NCI-H1930 (cell line): Measurements from ENCODE around the gene ELOB.
"Not testable (repeated sequence)": the region's sequence is repeated elsewhere in the genome, so short reads cannot be mapped to it uniquely, and the experiment has no call there.

Experiments
- DNase-seq, 2 experiments: peaks; one replicate each; lab custom pipeline; 2025; lab: John Stamatoyannopoulos, UW

The ELOB gene

DNA sequence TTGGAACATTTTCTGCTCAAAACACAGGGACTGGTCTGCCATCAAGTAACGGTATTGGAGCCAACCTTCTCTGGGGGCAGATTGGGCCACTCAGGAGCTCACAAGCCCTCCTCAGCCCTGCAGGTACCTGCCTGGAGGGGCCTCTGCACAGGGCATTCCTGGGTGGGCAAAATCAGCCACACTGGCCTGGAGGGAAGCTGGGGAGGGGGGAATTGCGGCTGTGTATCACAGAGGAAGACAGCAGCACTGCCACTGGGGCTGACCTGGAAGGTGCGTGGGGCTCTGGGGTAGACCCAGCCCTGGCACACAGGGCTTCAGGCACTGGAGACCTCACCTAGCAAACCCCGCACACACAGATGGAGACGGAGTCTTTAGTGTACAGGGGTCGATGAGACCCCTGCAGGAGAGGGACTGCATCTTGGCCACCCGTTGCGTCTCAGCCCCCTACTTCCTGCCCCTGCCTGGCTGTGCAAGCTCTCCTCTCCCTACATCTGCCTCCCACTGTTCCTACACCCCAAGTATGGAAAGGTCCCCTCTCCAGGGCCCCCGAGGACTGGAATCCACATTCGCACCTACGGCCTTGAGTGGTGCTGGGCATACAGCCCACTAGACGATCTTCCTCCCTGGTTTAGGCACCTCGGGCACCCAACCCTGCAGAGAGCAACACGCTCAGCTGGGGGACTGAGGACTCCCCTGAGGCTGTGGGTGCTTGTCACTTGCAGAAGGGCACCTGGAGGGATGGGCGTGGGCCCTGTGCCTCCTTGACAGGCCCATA lies 31.8 kb downstream of the ELOB start:
- no peak for DNase-seq

DNA sequence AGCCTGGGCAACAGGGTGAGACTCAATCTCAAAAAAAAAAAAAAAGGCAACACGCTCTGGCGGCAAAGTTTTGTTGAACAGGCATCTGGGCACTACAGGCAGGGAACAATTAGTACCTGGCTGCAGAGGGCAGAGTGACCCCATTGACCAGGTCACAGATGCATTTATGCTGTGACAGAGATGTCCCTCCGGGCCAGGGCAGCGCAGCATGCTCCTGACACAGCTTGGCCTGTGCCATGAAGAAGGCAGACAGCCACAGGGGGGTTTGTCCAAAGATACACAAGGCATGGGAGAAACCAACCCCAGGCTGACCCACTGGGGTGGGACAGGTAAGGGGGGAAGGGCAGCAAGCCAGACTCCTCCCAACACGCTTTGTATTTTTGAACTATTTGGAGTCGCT lies 32.4 kb downstream of the ELOB start:
- DNase-seq: no peak

DNA sequence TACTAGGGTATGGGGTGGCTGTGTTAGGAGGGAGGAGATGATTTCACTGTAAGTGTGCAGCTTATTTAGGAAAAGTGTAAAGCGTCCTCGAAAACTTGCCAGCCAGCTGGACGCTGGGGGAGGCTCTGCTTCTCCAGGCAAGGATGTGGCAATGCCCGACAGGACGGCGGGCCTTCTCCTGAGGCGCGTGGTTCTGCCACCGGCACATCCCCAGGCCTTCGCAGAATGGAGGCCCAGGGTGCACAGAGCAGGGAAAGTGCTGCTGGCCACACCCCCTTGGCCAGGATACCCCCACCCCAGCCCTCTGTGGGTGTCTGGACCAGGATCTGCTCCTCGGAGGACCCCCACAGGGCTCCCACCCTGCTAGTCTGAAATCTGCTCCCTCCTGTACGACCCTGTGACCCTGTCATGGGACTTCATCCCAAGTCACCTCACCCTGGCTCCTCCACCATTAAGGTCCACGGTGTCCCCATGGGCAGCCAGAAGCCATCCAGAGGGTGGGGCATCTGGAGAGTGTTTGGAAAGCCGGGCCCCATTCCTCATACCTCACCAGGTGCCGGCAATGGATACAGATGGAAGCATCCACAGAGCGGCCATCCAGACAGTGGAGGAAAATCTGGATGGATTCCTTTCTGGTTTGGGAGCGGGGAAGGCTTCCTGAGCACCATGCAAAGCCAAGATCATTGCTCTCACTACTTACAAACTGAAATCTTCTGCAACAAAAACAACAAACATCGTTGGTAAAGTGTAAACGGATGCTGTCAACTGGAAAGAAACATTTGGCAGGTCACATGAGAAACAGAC lies 33.9 kb downstream of the ELOB start:
- no peak for DNase-seq

DNA sequence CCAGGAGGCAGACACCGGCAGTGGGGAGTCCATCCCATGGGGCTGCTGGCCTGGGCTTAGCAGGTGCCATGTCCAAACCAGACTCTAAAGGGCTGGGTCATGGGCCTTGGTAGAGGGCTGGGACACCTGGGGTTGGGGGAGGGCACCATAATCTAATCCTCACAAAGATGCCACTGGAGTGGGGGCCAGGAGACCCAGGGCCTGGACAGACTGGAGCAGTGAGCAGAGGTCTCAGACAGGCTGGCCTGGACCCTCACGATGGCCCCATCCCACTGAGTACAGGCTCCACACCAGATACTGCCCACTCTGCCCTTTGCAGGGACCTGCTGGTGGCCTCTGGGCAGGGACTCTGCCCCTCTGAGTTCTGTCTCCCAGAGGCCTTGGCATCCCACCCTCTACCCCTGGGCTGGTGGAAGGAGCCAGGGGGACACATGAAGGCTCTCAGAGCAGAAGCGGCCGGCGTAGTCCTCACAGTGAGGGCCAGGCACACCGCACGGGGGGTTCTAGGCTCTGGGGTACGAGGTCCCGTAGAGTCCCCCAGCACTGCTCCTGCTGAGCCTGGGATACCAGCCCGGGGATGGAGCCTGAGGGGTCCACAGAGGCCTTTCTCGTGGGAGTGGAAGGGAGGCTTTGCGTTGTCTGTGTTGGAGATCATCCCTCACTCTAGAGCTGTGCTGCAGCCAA lies 34.6 kb downstream of the ELOB start:
- DNase-seq: no peak

DNA sequence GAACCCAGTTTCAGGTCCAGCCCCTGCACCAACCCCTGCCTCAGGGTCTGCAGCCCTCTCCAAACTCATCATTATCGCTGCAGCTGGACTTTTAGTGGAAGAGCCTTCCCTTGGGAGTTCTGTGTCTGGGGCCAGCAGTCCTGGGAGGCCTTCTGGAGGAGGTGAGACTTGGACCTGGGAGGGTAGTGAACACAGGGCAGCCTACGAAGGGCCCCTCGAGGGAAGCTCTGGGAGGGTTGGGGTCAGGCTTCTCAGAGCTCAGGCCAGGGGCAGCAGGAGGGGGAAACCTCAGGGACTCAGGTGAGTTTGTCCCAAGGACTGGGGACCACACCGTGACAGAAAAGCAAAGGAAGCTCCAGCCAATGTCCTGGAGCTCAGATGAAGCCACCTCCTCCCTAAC lies 35.9 kb downstream of the ELOB start:
- no peak for DNase-seq

DNA sequence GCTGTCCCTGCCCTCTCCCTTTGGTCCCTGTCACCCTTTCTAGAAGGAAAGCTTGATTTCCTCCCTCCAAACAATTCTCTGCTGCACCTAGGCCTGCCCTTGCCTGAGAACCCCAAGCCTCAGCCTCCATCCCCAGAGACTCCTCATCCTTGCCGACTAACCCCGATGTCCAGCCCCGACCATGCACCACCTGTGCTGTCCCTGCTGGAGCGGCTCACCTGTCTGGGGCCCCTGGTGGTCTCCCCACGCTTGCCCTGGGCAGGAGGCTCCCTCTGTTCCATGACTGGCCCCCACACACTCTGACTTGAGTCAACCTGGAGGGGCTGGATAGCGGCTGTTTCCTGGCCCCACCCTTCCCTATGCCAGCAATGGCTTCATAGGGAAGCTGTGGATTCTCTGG lies 36.6 kb downstream of the ELOB start:
- DNase-seq: no peak

DNA sequence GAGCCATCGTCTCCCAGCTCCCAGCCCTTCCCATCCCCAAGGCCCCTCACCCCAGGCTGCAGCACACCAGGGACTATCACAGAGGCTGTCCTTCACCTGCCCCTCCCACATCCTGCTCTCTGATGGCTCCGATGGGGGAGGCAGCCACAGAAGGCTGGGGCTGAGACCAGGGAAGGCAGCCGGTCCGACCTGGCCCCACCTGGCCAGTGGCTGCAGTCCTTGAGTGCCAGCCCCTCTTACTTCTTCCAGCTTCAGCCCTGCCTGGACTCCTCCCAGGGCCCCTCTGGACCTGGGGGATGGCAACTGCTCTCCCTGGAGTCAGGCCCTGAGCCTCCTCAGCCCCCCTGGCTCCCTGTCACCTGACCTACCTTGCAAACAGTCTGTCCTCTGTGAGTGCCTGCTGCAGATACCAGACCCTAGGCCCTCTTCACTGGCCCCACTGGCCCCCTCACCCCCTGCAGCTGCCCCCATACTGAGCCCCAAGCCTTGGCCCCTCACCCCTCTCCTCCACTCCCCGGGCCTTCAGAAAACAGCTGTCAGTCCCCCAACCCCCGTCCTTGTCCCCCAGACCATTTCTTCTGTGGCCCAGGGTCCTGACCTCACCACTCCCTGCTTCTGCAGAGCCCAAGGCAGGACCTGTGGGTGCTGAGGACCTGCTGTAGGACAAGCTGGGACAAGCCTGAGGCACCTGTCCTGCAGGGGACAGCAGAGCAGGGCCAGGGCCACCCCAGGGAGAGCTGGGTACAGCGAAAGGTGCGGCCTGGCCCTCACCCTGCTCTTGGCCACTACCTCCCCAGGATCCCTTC lies 37.3 kb downstream of the ELOB start:
- no peak for DNase-seq

DNA sequence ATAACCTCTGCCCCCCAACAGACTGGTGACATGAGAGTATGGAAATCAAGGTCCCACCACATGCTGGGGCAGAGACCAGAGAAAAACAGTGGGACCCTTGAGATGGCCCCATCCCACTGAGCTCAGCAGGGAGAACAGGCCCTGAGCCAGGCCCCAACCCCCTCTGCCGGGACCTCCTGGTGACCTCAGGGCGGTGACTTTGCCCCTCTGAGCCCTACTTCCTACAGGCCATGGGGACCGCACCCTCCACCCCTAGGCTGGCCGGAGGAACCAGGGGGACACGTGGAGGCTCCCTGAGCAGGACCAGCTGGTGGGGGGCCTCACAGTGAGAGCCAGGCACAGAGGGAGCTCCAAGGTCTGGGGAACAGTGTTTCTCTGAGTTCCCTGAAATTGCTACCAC lies 38.5 kb downstream of the ELOB start:
- DNase-seq: no peak

DNA sequence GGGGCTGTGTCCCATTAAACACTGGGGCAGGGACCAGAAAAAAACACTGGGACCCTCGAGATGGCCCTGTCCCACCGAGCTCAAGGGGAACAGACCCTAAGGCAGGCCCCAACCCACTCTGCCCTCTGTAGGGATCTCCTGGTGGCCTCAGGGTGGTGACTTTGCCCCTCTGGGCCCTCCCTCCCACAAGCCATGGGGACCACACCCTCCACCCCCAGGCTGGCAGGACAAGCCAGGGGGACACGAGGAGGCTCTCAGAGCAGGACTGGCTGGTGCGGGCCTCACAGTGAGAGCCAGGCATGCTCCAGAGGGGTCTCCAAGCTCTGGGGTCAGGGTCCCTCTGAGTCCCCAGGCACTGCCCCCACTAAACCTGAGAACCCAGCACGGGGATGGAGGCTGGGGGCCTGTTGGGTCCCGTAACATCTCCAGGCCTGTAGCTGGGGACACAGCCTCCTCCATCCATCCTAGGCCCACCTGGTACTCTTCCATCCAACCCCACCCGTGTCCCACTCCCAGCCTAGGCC lies 39.1 kb downstream of the ELOB start:
- no peak for DNase-seq

DNA sequence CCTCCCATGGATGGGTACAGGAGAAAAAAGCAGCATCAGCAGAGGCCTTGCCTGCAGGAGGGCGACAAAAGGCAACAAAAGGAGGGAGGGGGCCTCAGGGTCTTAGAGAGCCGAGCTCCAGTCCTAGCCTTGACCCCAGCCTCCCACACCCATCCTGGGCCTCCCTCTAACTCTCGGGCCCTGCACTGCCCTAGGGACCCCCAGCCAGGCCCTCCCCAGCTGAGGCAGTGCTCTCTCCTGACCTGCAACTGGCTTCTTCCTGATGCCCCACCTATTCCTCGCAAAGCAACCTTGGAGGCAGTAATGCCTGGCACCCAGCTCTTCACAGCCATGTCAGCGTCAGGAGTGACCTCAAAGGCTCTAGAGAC lies 39.9 kb downstream of the ELOB start:
- DNase-seq: no peak

DNA sequence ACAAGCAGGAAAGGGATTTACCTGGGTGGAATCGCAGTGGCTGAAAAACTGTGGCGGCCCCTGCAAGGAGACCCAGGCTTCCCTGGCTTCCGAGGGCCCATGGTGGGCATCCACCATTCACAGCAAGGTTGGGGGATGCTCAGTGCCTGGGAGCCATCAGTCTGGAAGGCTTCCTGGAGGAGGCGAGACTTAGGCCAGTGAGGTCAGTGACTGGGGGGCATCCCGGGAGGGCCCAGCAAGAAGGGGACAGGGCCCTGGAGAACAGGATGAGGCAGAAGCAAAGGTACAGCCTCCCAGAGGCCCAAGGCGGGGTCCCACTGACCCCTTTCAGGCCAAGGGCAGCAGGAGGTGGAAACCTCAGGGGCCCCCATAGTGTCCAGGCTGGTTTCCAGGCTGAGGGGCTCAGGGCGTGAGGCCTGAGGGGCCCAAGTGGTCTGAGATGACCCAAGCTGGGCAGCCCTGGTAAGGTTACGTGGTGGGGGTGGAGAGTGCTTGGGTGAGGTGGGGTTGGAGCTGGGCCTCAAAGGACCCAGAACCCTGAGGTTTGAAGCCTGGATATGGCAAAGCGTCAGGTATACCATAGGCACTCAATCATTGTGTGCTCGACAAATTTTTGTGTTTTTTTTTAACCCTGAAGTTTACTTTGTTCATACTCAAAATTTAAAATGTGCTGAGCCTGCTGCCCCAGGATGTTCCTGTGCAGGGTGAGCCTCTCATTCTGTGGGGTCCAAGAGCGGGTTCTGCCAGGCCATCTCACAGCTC lies 40.4 kb downstream of the ELOB start:
- DNase-seq: no peak

DNA sequence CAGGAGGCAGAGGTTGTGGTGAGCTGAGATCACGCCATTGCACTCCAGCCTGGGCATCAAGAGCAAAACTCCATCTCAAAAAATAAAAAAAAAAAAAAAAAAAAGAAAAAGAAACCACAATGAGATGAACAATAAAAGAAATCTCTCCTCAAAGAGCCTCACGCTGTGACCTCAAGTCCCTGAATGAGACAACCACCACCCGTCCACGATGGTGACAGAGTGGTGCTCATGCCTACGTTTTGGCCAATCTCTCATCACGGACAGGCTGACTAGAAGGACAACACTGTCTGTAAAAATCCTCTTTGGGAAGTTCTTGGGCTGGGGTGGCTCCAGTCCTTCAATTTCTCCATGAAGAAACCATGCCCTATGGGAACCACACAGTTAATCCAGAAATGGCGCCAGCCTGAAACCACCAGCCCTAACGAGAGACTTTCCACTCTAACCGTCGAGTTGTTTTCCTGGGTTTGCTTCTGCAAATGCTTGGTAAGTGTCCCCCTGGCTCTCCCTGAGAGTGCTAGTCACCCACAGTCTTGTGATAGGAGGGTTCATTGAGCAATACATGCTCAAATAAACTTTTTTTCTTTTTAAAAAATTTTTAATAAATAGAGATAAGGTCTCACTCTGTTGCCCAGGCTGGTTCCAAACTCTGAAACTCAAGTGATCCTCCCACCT lies 42.1 kb downstream of the ELOB start:
- no peak for DNase-seq

DNA sequence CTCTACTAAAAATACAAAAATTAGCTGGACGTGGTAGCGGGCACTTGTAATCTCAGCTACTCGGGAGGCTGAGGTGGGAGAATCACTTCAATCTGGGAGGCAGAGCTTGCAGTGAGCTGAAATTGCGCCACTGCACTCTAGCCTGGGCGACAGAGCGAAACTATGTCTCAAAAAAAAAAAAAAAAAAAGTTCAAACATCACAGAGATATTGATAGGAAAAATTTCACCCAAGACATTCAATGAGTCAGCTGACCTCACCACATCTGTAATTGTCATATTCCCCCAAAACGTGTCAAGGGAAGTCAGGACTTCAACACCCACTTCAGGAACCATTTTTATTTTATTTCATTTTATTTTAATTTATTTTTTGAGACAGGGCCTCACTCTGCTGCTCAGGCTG lies 49.0 kb downstream of the ELOB start:
- no peak for DNase-seq

DNA sequence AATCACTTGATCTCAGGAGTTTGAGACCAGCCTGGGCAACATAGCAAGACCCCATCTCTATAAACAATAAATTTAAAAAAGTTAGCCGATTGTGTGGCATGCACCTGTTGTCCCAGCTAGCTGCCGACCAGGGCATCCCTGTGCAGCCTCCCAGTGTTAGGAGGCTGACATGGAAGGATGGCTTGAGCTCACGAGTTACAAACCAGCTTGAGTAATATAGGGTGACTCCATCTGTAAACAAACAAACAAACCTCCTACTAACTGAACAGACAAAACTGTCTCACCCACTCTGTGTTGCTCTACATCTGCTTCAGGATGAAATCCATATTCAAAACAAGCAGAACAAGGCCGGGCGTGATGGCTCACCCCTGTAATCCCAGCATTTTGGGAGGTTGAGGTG lies 50.2 kb downstream of the ELOB start:
- DNase-seq: no peak

DNA sequence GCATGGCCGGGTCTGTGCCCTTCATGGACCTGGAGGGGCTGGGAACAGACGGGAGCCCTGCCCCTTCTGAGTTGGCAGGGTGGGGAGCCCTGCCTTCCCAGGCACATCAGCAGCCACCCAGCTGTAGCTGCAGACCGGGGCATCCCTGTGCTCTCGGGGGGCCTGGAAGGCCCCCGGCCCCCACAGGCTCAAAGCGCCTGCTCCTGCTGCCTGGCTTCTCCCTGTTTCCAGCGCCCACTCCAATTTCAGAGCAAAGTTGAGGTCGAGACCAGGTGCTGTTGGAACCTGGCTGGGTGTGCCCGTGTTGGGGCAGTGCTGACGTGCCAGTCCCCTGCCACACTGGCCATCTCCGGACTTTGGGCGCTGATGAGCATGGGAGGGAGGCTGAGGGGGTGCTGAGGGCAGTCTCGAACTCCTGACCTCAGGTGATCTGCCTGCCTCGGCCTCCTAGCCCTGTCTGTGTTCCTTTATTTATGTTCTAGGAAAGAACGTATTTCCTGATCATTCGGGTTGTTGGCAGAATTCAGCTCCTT lies 52.2 kb downstream of the ELOB start:
- no peak for DNase-seq

DNA sequence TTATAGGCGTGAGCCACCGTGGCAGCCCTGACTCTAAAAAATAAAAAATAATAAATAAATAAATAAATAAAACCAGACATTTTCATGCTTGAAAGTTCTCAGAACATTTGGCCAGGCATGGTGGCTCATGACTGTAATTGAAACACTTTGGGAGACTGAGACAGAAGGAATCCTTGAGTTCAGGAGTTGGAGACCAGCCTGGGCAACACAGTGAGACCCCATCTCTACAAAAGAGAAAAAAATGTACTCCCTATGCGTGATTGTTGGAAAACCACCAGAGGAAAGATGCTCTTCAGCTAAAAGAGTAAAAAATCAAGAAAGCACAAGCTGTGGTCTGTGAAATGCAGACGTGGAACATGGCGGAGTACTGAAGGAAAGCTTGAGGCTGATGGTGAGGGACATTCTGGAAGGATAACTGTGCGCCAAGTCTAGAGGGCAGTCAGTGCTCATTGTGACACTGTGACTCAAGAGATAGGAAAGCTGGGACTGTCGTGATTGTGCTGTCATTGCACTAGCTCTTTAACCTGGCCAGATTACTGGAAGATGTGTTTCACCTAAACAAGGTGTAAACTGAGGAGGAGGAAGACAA lies 52.9 kb downstream of the ELOB start:
- DNase-seq: no peak

DNA sequence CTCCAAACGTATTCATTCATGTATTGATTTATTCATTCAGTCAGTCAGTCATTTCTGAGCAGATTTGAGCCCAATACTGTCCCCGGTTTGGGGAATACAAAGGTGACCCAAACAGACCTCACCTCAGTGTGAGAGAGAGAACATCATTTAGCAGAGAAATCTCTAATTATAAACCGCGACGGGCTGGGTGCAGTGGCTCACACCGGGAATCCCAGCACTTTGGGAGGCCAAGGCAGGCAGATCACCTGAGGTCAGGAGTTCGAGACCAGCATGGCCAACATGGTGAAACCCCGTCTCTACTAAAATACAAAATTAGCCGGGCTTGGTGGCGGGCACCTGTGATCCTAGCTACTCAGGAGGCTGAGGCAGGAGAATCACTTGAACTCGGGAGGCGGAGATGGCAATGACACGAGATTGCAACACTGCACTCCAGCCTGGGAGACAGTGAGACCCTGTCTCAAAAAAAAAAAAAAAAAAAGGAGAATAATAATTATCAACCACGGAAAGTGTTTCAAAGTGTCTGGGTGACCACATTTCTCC lies 55.4 kb downstream of the ELOB start:
- not testable (repeated sequence) for DNase-seq
